HCT116 (cell line): ENCODE results near the gene PRKN.

Experiments
- EZH2 ChIP-seq: fragments of 200-600 bp; sonication (generic); IDR thresholded peaks from 2 replicates; pipeline ENCODE4 v1.6.1; 2017; ENCODE audit warnings: antibody characterized with exemption, mixed run types
- JUND ChIP-seq: IDR thresholded peaks from 2 replicates; pipeline ENCODE4 v1.6.1; 2012
- POLR2A ChIP-seq: IDR thresholded peaks from 2 replicates; pipeline ENCODE4 v1.7.0; 2011; ENCODE audit warnings: borderline replicate concordance; ENCODE audit not compliant: insufficient read depth, insufficient read length; ENCODE audit errors: extremely low read depth
- POLR2AphosphoS5 ChIP-seq: IDR thresholded peaks from 2 replicates; pipeline ENCODE4 v1.6.1; 2011; ENCODE audit warnings: mild to moderate bottlenecking, low read depth, low read length, moderate library complexity
- SIN3A ChIP-seq: IDR thresholded peaks from 2 replicates; pipeline ENCODE4 v1.6.1; 2012; ENCODE audit warnings: low read depth
- TF ChIP-seq, protein P1 (sequence below), 3 experiments: fragments of 200-600 bp in 1 of 3; sonication (generic) in 1 of 3; IDR thresholded peaks in 2 of 3; conservative IDR thresholded peaks in 1 of 3; 2 replicates each; pipeline ENCODE4 v1.5.1; 2012 to 2017; ENCODE audit warnings: low read depth in 2 of 3, low read length in 2 of 3, antibody characterized with exemption in 1 of 3, borderline replicate concordance in 1 of 3, control low read depth in 1 of 3, mild to moderate bottlenecking in 1 of 3, mixed read lengths in 1 of 3, mixed run types in 1 of 3, moderate library complexity in 1 of 3; ENCODE audit not compliant: insufficient read depth in 1 of 3

DNA sequence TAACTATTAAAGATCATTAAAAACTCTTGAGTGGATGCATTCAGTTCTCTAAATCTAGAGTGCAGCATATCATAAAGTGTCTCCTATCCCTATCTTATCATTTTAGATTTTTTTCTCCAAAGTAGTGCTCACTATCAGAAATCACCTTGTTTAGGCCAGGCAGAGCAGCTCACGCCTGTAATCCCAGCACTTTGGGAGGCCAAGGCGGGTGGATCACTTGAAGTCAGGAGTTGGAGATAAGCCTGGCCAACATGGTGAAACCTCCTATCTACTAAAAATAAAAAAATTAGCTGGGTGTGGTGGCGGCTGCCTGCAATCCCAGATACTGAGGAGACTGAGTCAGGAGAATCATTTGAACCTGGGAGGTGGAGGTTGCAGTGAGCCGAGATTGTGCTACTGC, 368.9 kb downstream of the PRKN start:
- no peak for TF ChIP-seq POLR2AphosphoS5
- TF ChIP-seq, protein P1, sequence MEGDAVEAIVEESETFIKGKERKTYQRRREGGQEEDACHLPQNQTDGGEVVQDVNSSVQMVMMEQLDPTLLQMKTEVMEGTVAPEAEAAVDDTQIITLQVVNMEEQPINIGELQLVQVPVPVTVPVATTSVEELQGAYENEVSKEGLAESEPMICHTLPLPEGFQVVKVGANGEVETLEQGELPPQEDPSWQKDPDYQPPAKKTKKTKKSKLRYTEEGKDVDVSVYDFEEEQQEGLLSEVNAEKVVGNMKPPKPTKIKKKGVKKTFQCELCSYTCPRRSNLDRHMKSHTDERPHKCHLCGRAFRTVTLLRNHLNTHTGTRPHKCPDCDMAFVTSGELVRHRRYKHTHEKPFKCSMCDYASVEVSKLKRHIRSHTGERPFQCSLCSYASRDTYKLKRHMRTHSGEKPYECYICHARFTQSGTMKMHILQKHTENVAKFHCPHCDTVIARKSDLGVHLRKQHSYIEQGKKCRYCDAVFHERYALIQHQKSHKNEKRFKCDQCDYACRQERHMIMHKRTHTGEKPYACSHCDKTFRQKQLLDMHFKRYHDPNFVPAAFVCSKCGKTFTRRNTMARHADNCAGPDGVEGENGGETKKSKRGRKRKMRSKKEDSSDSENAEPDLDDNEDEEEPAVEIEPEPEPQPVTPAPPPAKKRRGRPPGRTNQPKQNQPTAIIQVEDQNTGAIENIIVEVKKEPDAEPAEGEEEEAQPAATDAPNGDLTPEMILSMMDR (IDR thresholded peaks at IDR 0.05 in 2 of 3, conservative IDR thresholded peaks at IDR 0.05 in 1 of 3; ENCODE audit: borderline replicate concordance in 1 of 3, insufficient read depth in 1 of 3, low read depth in 2 of 3, low read length in 2 of 3): no peak
- no peak for TF ChIP-seq POLR2A
- TF ChIP-seq JUND: no peak
- no peak for TF ChIP-seq SIN3A
- no peak for TF ChIP-seq EZH2
